ENCODE results near the gene PRPF19.

PRPF19 gene

DNA sequence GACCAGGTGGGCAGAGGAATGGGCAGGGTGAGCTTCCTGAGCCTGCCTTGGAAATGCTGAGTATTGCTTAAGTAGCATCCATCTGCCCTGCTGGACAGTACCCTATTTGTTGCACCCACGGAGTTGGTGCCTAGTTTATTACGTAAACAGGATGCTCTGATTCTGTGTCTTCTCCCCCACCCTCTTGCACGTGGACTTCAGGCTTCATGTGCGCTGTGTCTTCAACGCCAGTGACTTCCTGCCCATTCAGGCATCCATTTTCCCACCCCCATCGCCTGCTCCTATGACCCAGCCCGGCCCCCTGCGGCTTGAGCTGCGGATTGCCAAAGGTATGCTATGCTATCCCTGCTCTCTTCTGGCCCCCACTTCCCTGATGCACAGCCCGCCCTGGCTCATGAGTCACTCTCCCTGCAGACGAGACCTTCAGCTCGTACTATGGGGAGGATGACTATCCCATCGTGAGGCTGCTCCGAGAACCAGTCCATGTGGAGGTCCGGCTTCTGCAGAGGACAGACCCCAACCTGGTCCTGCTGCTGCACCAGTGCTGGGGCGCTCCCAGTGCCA, 33.3 kb downstream of the PRPF19 start:
- TF ChIP-seq ZFX (IDR thresholded peaks at IDR 0.05; ENCODE audit: borderline replicate concordance): no peak
- TF ChIP-seq, protein P1, sequence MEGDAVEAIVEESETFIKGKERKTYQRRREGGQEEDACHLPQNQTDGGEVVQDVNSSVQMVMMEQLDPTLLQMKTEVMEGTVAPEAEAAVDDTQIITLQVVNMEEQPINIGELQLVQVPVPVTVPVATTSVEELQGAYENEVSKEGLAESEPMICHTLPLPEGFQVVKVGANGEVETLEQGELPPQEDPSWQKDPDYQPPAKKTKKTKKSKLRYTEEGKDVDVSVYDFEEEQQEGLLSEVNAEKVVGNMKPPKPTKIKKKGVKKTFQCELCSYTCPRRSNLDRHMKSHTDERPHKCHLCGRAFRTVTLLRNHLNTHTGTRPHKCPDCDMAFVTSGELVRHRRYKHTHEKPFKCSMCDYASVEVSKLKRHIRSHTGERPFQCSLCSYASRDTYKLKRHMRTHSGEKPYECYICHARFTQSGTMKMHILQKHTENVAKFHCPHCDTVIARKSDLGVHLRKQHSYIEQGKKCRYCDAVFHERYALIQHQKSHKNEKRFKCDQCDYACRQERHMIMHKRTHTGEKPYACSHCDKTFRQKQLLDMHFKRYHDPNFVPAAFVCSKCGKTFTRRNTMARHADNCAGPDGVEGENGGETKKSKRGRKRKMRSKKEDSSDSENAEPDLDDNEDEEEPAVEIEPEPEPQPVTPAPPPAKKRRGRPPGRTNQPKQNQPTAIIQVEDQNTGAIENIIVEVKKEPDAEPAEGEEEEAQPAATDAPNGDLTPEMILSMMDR (IDR thresholded peaks at IDR 0.05): no peak
- no peak overlapping the region for H3K27ac ChIP-seq

GRCh38 chr11:60872124-60872960, 34.0 kb downstream of the PRPF19 start:
- no peak overlapping the region for H3K27ac ChIP-seq
- TF ChIP-seq, protein P1 (IDR thresholded peaks at IDR 0.05): no peak
- no peak for TF ChIP-seq ZFX (IDR thresholded peaks at IDR 0.05; ENCODE audit: borderline replicate concordance)

DNA sequence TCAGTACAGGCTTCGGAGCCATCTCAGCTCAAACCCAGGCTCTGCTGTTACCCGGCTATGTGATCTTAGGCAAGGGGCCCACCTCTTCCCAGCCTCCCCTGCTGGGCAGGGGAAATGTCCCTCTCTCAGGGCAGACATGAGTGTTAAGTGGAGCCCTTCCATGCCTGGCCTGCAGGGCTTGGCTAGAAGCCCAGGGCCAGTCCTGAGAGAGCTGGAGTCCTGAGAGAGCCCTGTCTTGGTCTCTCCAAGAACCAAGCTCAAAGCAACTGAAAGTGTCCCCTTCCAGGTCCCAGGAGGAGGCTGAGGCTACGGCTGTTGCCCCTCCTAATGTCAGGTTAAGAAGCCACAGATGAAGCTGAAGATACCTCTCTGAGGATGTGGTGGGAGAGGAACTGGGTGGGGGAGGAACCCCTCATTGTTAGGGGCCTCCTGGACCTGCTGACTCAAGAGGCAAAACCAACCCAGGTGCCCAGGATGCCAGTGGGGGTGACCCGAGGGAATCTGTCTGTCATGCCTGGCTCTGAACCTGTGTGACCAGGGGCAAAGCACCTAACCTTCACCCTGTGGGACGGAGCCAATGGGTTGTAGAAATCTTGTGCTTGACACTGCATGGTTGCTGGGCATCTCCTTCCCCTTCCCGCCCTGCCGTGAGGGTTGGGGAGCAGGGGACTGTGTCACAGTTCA, 34.9 kb downstream of the PRPF19 start:
- no peak overlapping the region for H3K27ac ChIP-seq
- no peak for TF ChIP-seq ZFX (IDR thresholded peaks at IDR 0.05; ENCODE audit: borderline replicate concordance)
- TF ChIP-seq, protein P1 (IDR thresholded peaks at IDR 0.05): no peak

GRCh38 chr11:60870733-60871377, 35.5 kb downstream of the PRPF19 start:
- no peak overlapping the region for H3K27ac ChIP-seq

GRCh38 chr11:60870276-60870675, 36.1 kb downstream of the PRPF19 start:
- no peak overlapping the region for H3K27ac ChIP-seq
- TF ChIP-seq, protein P1 (IDR thresholded peaks at IDR 0.05): no peak
- TF ChIP-seq ZFX (IDR thresholded peaks at IDR 0.05; ENCODE audit: borderline replicate concordance): no peak

More at GRCh38 chr11:60870733-60871377, 35.5 kb downstream of the PRPF19 start:
- TF ChIP-seq, protein P1 (IDR thresholded peaks at IDR 0.05): no peak
- no peak for TF ChIP-seq ZFX (IDR thresholded peaks at IDR 0.05; ENCODE audit: borderline replicate concordance)

DNA sequence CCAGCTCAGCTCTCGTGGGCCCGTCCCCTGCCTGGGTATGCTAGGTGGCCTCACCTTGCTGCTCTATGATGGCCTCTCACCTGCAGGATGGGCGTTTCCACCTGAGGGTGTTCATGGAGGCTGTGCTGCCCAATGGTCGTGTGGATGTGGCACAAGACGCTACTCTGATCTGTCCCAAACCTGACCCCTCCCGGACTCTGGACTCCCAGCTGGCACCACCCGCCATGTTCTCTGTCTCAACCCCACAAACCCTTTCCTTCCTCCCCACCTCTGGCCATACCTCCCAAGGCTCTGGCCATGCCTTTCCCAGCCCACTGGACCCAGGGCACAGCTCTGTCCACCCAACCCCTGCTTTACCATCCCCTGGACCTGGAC, 36.9 kb downstream of the PRPF19 start:
- H3K27ac ChIP-seq: no peak overlapping the region
- TF ChIP-seq, protein P1 (IDR thresholded peaks at IDR 0.05): no peak
- TF ChIP-seq ZFX (IDR thresholded peaks at IDR 0.05; ENCODE audit: borderline replicate concordance): no peak
